HG02623 (cell line): ENCODE data around the gene CDH9.

Experiments
- ATAC-seq: cut with Tn5 transposase; IDR thresholded peaks from one replicate; pipeline ENCODE4 v1.9.1; 2021; ENCODE audit warnings: moderate library complexity; ENCODE audit not compliant: unreplicated experiment

The CDH9 gene

DNA sequence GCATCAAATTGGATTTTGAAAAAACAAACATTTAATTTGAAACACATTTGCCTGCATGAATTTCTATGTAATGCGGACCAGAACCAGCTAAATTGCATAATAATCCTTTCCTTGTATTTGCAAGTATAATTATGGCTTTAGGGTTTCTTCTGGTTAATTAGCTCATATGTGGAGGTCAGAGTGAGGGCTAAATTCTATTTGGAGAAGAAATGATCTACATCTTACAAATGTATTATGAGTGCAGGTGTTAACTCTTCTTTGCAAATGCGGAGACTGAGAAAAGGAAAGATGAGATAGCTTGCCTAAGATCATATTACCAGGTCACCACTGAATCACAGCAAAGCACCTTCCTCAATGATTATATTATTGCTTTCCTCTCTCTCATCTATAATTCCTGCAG is 194.7 kb downstream of the CDH9 start:
- no peak for ATAC-seq

DNA sequence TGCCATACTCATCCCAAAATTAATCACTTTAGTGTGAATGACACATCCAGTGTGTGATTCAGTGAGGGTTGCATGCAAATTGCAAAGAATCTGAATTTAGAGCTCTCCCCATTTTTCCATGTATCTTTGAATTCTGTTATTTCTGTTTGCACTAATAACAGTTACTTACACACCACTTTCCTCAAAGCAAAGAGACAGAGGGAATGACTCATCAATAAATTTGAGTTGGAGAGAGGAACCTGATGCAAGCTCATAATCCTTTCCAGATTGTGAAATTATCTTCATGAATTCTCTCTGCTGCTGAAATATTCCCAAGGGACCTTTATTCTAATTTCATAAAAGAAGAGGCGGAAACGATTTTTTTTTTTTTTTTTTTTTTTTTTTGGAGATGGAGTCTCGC is 204.8 kb downstream of the CDH9 start:
- no peak for ATAC-seq
